Measurements from ENCODE around the gene GPR179. TPM values are rescaled to one million over a fixed set of nuclear protein-coding genes. Genes with fewer than 3 reads are reported as not detected.

GPR179 gene
- total RNA-seq, 1 experiment from 2014 or later = 0.03 TPM

DNA sequence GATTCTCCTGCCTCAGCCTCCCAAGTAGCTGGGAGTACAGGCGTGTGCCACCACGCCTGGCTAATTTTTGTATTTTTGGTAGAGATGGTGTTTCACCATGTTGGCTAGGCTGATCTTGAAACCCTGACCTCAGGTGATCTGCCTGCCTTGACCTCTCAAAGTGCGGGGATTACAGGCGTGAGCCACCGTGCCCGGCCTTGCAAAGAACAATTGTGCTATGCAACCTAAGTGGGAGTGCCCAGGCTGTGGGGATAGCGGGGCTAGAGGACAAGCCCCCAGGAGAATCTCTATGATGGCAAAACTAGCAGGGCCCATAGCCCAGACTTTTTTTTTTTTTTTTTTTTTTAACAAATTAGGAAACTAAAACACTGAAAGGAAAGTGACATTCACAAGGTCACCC lies 2.0 kb upstream of the GPR179 start:
- DNase-seq (ENCODE audit: low read depth, low spot score) = no peak
- intact Hi-C loops (cut with micrococcal nuclease; ENCODE audit: unreplicated experiment) (no loop called here), in situ Hi-C loops (cut with HindIII; ENCODE audit: low pct_unique_long_range_greater_than_20kb, low sequenced_read_pairs) (no loop called here)
- ATAC-seq = no peak
- no peaks in the 10 kb centered on the region for H3K36me3 ChIP-seq (ENCODE audit: control insufficient read depth, insufficient read depth, low read length)
- no TSS peak for BruUV-seq (replicated peaks)
- H3K4me1 ChIP-seq (ENCODE audit: control insufficient read depth, insufficient read depth, low read length) = peaks cover 6% of the 10 kb centered on the region; the same call in 1 of the 2 replicates
- CTCF ChIA-PET = interaction anchor here (0.6 kb wide), 3 partner anchors 85 to 218 kb away, joined by 3 to 8 read pairs (median 4); no protein-coding TSS in a partner anchor
- POLR2A ChIA-PET = interaction anchor here (0.7 kb wide), 1 partner anchor 23 kb away, joined by 6 read pairs; no protein-coding TSS in a partner anchor
- no peak overlapping the region for H3K4me3 ChIP-seq (ENCODE audit: low read depth in 2 of 2, low read length in 2 of 2)
- H3K27me3 ChIP-seq (ENCODE audit: control insufficient read depth, insufficient read depth, low read length) = no peaks in the 10 kb centered on the region
- TF ChIP-seq POLR2AphosphoS5 (IDR thresholded peaks at IDR 0.05; ENCODE audit: low read depth, low read length) (no peak), TCF7L2 (IDR thresholded peaks at IDR 0.05; ENCODE audit: low read depth, low read length) (no peak), SIN3A (IDR thresholded peaks at IDR 0.05; ENCODE audit: borderline replicate concordance, insufficient read depth, low read depth, low read length) (no peak)
- TF ChIP-seq, protein P1, sequence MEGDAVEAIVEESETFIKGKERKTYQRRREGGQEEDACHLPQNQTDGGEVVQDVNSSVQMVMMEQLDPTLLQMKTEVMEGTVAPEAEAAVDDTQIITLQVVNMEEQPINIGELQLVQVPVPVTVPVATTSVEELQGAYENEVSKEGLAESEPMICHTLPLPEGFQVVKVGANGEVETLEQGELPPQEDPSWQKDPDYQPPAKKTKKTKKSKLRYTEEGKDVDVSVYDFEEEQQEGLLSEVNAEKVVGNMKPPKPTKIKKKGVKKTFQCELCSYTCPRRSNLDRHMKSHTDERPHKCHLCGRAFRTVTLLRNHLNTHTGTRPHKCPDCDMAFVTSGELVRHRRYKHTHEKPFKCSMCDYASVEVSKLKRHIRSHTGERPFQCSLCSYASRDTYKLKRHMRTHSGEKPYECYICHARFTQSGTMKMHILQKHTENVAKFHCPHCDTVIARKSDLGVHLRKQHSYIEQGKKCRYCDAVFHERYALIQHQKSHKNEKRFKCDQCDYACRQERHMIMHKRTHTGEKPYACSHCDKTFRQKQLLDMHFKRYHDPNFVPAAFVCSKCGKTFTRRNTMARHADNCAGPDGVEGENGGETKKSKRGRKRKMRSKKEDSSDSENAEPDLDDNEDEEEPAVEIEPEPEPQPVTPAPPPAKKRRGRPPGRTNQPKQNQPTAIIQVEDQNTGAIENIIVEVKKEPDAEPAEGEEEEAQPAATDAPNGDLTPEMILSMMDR (IDR thresholded peaks at IDR 0.05) = no peak
- TF ChIP-seq, protein P2, sequence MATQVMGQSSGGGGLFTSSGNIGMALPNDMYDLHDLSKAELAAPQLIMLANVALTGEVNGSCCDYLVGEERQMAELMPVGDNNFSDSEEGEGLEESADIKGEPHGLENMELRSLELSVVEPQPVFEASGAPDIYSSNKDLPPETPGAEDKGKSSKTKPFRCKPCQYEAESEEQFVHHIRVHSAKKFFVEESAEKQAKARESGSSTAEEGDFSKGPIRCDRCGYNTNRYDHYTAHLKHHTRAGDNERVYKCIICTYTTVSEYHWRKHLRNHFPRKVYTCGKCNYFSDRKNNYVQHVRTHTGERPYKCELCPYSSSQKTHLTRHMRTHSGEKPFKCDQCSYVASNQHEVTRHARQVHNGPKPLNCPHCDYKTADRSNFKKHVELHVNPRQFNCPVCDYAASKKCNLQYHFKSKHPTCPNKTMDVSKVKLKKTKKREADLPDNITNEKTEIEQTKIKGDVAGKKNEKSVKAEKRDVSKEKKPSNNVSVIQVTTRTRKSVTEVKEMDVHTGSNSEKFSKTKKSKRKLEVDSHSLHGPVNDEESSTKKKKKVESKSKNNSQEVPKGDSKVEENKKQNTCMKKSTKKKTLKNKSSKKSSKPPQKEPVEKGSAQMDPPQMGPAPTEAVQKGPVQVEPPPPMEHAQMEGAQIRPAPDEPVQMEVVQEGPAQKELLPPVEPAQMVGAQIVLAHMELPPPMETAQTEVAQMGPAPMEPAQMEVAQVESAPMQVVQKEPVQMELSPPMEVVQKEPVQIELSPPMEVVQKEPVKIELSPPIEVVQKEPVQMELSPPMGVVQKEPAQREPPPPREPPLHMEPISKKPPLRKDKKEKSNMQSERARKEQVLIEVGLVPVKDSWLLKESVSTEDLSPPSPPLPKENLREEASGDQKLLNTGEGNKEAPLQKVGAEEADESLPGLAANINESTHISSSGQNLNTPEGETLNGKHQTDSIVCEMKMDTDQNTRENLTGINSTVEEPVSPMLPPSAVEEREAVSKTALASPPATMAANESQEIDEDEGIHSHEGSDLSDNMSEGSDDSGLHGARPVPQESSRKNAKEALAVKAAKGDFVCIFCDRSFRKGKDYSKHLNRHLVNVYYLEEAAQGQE (IDR thresholded peaks at IDR 0.05; ENCODE audit: insufficient read depth in 1 of 2, low read depth in 2 of 2, low read length in 1 of 2) = no peak
- H3K27ac ChIP-seq (ENCODE audit: low read length) = no peak overlapping the region
- H3K9me3 ChIP-seq (ENCODE audit: control insufficient read depth, insufficient read depth, low read depth, low read length) = no peaks in the 10 kb centered on the region

DNA sequence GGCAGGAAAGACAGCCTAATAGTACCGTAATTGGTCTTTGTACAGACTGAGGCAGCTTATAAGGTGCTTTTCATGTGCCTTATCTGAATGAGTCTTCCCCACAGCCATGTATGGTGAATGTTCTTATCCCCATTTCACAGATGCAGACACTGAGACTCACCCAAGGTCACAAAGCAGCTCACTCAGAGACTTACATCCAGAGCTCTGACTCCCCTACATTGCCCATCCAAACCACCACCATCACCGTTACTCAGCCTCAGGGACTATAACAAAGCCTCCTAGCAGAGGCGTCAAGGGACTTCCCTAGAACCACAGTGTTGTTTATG lies 627 bp upstream of the GPR179 start:
- intact Hi-C loops (cut with micrococcal nuclease; ENCODE audit: unreplicated experiment) = no loop called here
- TF ChIP-seq, protein P1 (IDR thresholded peaks at IDR 0.05) = no peak
- no peak for TF ChIP-seq SIN3A (IDR thresholded peaks at IDR 0.05; ENCODE audit: borderline replicate concordance, insufficient read depth, low read depth, low read length)
- TF ChIP-seq TCF7L2 (IDR thresholded peaks at IDR 0.05; ENCODE audit: low read depth, low read length) = no peak
- no peak for TF ChIP-seq POLR2AphosphoS5 (IDR thresholded peaks at IDR 0.05; ENCODE audit: low read depth, low read length)
- TF ChIP-seq, protein P2 (IDR thresholded peaks at IDR 0.05; ENCODE audit: insufficient read depth in 1 of 2, low read depth in 2 of 2, low read length in 1 of 2) = no peak
- in situ Hi-C loops (cut with HindIII; ENCODE audit: low pct_unique_long_range_greater_than_20kb, low sequenced_read_pairs) = no loop called here

More for the DNA sequence above, 627 bp upstream of the GPR179 start:
- ATAC-seq (no peak), DNase-seq (ENCODE audit: low read depth, low spot score) (no peak)
- no peaks in the 10 kb centered on the region for H3K36me3 ChIP-seq (ENCODE audit: control insufficient read depth, insufficient read depth, low read length)
- ChIA-PET CTCF (no interaction called here), POLR2A (no interaction called here)
- no peak overlapping the region for H3K27ac ChIP-seq (ENCODE audit: low read length)
- no TSS peak for BruUV-seq (replicated peaks)
- H3K4me1 ChIP-seq (ENCODE audit: control insufficient read depth, insufficient read depth, low read length) = no peaks in the 10 kb centered on the region
- no peaks in the 10 kb centered on the region for H3K9me3 ChIP-seq (ENCODE audit: control insufficient read depth, insufficient read depth, low read depth, low read length)
- no peaks in the 10 kb centered on the region for H3K27me3 ChIP-seq (ENCODE audit: control insufficient read depth, insufficient read depth, low read length)
- no peak overlapping the region for H3K4me3 ChIP-seq (ENCODE audit: low read depth in 2 of 2, low read length in 2 of 2)
